IPS-NIHi7 (cell line): Measurements from ENCODE around the gene P2RX6.
"Not testable (repeated sequence)": the region's sequence is repeated elsewhere in the genome, so short reads cannot be mapped to it uniquely, and the experiment has no call there.

ENCODE experiments used
- DNase-seq: peaks from one replicate; pipeline ENCODE4 v3.0.0; 2012; ENCODE audit warnings: mixed read lengths; ENCODE audit errors: extremely low spot score

P2RX6 gene

DNA sequence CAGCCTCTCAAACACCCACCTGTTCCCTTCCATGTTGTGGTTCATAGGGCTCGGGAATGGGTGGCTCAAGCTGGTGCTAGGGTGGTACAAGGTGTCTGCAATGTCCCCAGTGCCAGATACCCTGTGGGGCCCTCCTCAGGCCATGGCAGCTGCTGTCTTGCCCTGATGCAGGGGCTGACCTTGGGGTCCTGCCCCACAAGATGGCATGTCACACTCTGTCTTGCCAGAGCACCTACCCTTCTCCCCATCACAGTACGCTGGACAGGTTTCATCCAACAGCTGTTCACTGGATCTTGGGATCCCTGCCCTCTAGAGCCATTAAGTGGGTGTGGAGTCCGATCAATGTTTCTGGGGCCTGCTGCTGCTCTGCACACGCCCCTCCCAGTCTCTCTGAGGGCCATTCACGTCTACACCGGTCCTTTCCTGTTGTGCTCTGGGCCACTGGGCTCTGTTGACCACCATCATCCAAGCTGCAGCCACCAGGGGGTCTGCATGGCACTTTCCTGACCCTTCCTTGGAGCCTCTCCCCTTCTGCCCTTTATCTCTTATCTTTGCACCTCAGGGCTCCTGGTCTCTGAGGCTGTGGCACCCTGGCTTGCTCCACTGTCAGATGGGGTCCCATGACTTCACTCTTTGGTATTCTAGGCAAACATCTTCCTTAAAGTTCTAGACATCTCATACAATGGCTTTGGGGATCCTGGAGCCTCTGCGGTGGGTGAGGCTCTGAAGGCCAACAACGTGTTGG, 37.9 kb downstream of the P2RX6 start:
- DNase-seq = no peak

DNA sequence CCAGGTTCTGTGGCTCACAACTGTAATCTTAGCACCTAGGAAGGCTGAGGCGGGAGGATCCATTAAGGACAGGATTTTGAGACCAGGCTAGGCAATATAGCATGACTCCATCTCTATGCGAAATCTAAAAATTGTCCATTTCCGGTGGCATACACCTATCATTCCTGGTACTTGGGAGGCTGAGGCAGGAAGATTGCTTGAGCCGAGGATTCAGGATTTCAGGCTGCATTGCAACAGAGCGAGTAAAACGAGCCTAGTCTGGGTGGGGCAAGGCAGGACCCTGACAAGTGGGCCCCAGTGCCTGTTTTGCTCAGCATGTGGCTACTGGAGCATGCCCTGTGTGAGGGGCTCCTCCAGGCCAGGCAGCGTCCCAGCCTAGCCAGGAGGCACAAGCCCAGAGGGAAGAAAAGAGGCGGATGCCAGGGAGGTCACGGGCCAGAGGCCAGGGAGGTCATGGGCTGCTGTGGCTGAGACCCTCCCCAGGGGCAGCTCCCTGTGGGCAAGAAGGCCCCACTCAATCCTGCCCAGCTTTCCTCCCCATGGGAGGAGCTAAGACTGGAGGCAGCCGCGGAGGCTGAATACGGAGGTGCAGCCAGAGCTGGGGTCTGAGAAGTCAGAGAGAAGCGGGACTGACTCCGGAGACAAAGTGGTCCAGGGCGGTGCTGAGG, 39.2 kb downstream of the P2RX6 start:
- peak; percentile 12 for DNase-seq

DNA sequence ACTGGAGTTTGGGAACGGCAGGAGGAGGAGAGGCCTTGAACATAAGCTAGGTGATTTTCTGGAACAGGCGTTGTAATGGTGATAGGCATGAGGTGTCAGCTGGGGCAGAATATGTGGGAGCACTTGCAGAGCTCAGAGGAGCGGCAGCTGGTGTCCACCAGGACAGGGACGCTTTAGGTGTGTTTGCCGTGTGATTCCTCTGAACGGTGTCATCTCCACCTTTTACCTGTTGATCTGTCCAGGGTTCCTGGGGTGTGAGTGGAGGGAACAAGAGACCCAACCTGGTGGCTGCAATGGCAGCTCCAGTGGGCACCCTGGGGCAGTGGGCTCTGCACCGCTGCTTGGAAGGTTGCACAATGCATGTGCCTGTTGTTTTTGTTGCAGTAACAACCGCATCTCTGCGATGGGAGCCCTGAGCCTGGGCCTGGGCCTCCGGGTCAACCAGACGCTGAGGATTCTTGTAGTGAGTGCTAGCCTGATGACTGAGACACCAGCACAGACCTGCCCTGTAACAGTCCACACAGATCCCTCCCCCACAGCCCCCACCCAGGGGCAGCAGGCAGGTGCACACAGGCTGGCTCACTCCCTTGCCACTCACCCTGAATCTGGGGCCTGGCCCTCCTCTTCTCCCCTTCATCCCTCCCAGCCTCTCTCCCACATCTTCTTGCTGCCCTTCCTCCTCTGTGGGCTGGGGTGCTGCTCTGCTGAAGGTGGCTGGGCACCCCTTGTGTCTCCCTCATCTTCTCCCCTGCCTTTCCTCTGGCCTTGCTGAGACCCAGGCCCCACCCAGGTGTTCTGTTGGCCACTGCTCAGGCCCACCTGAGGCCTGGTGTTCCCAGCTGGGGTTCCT, 40.0 kb downstream of the P2RX6 start:
- peak; percentile 7 for DNase-seq

DNA sequence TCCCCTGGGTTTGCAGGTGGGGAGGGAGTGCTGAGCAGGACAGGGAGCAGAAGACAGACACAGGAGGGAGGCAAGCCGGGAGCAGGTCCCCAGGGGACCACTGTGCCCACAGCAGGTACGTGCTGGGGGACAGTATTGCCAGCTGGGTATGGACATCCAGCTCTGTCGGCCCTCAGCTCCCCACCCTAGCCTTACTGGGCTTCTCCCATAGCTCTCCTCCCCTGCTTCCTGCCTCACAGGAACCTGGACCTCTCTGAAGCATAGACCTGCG, 40.5 kb downstream of the P2RX6 start:
- DNase-seq = no peak

DNA sequence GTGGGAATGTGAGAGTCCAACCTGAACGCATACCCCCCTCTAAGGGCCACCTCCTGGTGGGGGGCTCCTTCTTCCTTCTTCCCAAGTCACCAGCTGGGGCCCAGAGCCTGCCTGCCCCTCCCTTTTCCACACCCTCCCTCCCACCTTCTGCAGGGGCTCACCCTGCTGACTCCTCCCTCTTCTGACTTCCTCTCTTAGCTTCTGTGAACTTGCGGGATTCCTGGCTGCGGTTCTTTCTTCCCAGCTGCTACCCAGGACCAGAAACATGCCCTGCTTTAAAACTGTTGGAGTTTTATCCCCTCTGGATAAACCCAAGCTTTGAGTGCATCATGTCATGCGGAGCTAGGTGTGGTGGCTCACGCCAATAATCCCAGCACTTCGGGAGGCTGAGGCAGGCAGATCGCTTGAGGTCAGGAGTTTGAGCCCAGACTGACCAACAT, 40.9 kb downstream of the P2RX6 start:
- peak; percentile 65 for DNase-seq

DNA sequence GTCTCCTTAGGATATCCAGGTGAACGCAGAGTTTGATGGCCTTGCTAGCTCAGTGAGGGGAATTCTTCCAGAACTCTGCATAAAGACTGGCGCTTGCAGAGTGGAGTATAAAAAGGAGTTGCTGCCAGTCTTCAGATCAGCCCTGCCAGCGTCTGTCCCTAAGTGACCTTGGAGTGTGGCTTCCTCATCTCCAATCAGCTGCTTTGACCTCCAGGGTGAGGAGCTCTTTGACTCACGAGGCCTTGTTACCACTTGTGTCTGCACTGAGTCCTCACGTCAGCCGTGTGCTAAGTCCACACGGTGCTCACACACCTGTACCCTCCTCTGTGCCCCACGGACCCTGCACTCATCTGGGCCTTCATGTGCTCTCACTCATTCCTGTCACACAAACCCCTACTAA, 45.4 kb downstream of the P2RX6 start:
- not testable (repeated sequence) for DNase-seq

DNA sequence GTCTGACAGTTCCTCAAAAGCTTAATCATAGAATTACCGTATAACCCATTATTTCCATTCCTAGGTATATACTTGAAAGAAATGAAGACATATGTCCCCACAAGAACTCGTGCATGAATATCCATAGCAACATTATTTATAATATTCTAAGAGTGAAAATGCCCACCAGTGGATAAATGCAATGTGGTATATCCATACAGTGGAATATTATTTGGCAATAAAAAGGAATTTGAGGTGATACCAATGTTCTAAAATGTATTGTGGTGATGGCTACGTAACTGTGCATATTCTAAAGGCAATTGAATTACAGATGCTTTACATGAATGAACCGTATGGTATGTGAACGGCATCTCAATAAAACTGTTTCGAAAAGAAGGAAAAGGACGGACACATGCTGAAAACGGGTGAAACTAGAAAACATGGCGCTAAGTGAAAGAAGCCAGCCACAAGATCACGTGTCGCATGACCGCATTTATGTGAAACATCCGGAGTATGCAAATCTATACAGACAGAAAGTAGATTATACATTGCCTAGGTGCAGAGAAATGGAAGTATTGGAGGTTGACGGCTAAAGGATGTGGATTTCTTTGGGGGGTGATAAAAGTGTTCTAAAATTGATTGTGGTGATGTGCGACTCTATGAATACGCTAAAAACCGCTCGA, 46.8 kb downstream of the P2RX6 start:
- not testable (repeated sequence) for DNase-seq

DNA sequence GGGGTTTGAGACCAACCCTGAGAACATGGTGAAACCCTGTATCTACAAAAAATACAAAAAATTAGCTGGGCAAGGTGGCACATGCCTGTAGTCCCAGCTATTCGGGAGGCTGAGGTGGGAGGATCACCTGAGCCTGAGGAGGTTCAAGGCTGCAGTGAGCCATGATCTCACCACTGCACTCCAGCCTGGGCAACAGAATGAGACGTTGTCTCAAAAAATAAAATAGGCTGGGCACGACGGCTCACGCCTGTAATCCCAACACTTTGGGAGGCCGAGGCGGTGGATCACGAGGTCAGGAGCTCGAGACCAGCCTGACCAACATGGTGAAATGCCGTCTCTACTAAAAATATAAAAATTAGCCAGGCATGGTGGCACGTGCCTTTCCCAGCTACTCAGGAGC, 49.5 kb downstream of the P2RX6 start:
- not testable (repeated sequence) for DNase-seq

DNA sequence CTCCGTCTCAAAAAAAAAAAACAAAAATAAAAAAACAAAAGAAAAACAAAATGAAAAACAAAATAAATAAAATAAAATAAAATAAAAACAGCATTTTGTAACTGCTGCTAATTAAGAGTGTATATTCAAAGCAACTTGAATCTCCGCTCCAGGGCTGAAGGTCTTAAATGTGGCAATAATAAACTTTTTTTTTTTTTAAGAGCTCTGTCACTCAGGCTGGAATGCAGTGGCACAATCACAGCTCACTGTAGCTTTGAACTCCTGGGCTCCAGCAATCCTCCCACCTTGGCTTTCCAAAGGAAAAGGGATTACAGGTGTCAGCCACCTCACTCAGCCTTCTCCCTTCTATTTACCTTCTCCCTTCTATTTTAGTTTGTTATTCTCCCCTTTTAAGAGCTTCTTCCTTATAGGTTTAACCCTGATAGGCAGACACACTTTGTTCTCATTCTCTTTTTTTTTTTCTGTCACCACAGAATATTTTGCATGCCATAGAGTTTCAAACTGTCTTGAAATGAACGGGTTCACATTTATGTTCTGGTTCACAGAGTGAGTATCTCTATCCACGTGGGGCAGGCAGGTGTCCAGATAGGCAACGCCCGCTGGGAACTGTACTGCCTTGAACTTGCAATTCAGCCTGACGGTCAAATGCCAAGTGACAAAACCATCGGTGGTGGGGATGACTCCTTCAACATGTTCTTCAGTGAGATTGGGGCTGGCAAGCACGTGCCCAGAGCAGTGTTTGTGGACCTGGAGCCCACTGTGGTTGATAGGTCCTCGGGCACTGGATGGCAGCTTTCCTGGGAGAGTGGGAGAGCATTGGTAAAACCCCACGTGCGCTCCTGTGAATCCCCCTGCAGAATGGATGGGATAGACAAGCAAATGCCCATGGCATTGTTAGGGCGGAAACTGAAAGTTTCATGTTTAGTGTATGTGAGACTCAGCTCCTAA, 50.2 kb downstream of the P2RX6 start:
- no peak for DNase-seq

DNA sequence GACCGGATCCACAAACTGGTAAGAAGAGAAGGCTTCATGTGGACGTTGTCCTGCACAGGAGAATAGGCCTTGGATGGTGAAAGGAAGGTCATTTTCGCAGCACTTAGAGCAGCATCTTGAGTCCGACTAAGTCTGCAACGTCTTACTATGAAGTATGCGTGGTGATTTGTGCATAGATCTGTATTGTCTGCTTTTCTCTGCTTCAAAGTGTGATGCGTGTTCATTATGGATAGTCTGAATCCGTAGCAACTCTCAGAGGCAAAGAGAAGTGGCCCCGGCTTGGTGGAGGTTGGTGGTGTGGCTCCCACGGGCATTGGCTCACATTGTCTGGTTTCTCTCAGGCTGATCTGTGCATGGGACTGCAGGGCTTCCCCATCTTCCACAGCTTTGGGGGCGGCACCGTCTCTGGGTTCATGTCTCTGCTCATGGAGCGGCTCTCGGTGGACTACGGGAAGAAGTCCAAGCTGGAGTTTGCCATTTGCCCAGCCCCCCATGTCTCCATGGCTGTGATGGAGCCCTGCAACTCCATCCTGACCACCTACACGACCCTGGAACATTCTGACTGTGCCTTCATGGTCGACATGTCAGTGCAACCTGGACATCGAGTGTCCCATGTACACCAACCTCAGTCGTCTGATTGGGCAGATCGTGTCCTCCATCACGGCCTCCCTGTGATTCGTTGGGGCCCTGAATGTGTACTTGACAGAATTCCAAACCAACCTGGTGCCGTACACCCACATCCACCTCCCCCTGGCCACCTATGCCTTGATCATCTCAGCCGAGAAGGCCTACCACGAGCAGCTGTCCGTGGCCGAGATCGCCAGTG, 52.3 kb downstream of the P2RX6 start:
- DNase-seq = no peak

DNA sequence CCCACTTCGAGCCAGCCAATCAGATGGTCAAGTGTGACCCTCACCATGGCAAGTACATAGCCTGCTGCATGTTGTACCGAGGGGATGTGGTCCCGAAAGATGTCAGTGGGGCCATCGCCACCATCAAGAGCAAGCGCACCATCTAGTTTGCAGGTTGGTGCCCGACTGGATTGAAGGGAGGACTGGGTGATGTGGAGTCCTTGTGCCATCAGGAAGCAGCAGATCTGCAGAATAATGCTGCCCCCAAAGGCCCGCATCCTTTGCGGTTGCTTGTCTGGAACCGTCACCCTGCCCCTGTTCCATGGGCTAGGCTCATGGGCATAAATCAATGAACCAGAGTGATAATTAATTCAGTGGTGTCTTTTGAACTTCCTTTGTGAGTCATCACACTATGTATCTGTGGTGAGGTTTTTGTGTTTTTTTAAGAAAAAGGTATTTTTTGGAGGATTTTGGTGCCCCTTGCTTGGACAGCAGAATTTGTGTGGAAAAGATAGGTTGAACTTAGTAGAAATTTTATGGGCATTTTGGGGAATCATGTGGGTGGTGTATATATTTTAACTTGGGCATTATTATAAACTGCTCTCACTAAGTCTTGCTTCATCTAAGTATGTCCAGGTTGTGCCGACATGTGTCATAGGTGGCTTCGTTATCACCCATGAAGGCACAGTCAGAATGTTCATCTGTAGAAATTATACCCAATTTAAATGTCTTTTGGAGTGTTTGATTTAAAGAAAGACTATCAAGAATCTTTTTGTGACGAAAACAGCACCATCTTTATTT, 53.1 kb downstream of the P2RX6 start:
- no peak for DNase-seq

DNA sequence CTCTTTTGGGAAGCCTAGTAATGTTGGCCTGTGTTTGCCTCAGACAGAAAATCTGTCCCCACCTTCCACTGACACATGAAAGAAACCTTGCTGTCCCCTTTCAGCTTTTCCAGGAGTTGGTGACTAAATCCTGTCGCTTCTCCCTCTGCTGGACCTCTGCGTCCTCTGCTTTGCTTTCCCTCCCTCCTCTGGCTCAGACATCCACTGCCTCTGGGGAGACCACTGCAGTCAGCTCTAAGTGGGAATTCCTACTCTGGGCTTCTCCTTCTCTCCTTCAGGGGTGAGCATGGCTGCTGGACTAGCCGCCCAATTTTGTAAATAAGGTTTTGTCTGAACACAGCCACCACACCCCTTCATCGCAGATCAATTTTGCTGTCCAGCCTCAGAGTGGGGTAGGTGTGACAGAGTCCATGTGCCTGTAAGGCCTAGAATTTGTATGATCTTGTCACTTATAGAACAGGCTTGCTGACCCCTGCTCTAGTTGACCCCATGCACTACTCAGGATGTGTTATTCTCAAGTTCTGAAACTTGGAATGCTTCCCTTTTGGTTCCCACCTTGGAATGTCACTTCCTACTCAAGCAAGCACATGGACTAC, 53.8 kb downstream of the P2RX6 start:
- DNase-seq = no peak

DNA sequence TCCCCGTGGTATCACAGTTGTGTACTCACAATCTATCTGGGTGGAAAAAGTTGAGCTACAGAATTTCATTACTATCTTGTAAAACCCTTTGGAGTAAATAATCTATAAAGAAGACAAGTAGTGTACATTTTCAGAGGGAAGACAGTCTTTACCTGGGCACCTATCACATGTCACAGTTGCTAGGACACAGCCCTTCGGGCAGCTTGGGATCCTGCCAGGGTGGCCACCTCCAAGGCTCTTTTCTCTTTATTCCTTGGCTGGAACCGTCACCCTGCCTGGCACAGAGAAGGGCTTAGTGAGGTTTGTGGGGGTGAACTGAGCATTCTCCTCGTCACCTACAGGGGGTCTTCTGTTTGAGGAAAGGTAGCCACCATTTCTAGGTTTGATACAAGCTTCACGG, 54.4 kb downstream of the P2RX6 start:
- DNase-seq = no peak

DNA sequence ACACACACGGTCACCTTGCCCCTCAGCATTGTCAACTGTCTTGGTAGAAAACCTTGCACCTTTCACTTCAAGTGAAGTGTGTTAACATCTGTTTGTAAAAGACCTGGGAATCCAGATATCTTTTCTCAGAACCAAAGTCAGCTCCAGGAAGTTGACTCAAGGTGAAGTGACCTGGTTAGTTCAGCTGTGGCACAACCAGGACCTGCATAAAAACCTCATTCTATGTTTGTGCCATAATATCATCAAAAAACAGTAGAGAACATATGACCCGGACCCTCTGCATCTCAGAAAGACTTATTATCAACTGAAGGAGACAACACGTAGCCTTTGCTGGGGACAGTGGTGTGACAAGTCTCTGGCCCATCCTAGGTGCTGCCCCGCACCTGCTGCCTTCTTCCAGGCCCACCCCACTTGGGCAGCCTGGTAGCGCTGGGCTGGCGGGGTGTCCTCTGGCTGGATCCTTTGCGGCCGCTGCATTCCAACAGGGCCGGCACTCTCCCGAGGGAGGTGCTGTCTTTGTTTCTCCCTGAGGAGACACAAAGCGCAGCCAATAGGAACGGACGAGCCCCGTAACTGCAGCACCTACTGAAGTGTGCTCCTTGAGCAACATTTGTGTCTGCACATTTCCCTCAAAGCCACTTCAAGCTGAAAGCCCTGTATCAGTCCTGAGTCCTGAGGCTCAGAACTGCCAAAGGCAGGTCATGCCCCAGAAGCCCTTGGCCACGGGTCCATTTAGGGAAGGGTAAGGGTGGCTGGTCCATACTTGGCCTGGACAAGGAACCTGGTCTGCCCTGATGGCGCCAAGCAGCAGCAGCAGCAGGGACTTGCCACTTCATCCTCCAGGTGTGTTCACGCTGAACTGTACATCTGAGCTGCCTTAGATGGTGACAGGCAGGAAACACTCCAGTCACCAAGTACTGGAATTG, 56.0 kb downstream of the P2RX6 start:
- DNase-seq = no peak

DNA sequence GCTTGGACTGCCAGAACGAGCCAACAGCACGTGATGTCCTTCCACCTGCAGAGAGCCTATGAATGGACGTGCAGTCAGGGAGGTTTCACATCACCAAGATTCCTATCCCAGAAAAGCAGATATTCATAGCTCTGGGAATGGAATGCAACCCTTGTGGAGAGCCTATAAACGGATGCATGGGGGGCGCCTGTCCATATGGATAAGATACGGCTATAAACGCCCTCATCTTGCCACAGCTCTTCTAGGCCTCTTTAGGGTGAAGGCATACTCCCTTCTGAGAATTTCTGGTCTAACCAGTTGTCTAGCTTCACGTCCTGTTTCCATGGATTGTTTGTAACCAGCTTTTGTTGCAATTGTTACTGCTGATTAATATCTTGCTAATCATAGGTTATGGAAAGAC, 56.8 kb downstream of the P2RX6 start:
- not testable (repeated sequence) for DNase-seq

DNA sequence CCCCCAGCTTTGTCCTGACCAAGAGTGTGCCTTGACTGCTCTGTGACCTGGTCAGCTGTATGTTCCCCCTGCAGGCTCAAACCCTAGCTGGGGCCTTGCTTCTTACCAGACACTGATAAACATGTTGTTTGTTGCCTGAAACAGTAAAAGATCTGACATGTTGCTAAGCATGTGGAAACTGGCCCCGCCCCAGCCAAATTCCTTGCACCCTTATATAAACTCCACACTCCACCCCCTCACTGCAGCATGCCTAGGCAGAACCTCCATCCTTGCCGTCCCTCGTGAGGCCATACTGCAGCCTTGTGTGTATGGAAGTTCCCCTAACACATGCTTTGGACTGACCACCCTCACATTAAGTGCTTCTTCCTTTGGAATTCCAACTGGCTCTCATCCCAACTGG, 58.1 kb downstream of the P2RX6 start:
- no peak for DNase-seq

DNA sequence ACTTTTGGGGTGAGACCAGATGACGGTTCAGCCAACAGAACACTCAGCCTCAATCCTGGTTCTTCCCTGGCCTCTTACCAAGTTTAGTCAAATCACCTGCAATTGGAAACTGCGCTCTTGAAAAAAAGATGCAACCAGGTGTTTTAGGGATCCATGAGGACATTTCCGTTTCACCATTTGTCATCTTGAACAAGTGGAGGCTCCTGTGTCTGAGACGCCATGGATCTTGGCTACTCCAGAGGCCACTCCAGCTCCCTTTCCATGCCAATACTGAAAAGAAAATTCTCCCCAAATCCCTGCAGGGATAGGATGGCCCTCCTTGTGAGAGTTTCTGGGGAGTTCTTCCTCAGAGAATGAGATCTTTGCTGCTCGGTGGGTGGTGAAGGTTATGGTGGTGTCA, 58.5 kb downstream of the P2RX6 start:
- DNase-seq = no peak
